NCI-H2227 (cell line): ENCODE measurements around the gene IQCE.
A peak's percentile ranks its signal among the peaks of the same experiment; 100 is the strongest.

ENCODE experiments used
- DNase-seq: peaks from one replicate; lab custom pipeline; 2025; ENCODE audit not compliant: unreplicated experiment; lab: John Stamatoyannopoulos, UW

IQCE gene

DNA sequence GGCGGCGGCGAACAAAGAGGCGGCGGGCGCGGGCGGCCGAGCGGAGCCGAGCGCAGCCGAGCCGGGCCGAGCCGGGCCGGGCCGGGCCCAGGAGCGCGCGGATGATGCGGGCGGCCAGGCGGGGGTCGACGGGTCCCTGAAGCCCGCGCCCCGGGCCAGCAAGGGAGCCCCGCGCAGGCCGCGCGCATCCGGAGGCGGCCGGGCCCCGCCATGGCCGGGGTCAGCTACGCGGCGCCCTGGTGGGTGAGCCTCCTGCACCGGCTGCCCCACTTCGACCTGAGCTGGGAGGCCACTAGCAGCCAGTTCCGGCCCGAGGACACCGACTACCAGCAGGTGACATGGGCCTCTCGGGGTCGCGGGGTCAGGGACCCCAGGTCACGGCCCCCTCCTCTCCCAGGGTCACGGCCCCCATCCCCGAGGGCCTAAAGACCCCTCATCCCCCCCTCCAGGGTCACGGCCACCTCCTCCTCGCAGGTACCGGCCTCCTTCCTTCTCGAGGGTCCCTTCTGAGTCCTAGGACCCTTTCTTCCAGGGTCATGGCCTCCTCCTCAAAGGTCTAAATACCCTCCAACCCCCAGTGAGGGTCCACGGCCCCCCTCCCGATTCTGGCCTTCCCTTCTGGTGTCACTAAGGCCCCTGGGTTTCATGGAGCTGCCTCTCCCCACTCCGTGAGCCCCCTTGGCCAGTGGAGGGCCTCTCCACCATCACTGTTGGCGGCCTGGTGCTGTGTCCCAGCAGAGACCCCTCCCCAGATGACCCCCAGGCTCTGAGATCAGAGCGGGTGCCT is 73.4 kb downstream of the IQCE start, which contains the start of gene TTYH3:
TTYH3 (plus strand) TSS at position 41 of the 787 bp plus-strand sequence; CDS start at position 211, 170 bp downstream.
- peak; percentile 52 for DNase-seq

DNA sequence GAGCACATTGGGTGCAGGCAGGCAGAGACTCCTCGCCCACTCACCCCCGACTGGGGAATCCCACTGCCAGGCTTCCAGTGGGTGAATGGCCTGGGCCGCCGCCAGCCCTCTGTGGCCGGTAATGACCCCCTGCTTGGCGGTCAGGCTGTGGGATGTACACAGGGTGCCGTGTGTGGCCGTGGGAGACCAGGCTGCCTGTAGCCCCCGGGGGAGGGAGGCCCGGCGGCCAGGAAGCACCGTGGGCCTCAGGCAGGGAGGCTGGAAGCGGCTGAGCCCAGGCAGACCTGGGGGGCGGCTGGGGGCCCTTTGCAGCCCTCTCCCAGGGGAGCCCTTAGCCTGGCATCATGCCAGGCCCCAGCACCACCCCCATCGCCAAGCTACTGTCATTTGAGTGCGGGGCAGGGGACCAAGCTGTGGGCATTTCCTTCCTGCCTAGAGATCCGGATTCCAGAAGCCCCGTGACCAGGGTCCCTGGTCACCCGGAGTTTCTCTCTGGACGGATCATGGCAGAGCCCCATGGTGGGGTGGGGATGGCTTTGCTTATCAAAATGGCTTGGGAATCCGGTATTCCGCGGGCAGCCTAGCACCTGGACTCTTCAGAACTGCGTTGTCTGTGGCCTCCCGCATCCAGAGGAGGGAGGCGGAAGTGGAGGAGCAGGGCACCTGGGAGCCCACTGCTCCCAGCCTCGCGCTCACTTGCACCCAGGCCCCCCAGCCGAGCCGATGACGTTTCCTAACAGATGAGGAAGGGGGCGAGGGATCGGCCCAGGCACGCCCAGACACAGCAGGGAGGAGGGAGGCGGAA is 74.2 kb downstream of the IQCE start:
- peak; percentile 65 for DNase-seq

DNA sequence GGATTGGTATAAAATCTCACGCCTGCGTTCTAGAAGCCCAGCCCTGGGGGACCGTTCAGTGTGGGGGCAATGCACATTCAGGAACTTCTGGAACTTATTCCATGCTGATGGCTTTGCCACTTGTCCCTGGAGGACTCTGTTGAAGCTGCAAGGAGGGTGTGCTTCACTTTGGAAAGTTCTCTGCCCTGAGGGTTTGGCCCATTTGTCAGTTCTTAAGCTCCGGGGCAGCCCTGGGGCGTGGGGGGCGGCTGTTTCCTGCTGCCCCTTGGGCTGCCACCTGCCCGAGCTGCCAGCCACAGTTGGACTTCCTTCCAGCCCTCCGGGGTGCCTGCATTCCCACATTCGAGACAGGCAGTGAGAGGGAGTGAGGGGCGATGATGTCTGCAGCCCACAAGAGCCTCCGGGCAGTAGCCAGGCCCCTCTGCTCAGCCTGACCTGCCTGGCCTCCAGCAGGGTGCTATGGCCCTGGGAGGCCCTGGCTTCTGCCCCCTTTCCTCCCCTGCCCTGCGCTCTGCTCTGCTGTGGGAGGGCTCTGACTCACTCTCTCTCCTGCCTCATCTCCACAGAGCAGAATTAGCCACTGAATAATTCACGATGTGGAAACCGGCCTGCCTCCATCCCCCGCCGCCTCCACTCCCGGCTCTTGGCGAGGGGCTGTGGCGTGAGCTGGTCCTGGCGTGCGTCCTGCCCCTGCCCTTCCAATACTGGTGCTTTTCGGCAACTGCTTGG is 74.9 kb downstream of the IQCE start:
- DNase-seq, result peak; percentile 15

DNA sequence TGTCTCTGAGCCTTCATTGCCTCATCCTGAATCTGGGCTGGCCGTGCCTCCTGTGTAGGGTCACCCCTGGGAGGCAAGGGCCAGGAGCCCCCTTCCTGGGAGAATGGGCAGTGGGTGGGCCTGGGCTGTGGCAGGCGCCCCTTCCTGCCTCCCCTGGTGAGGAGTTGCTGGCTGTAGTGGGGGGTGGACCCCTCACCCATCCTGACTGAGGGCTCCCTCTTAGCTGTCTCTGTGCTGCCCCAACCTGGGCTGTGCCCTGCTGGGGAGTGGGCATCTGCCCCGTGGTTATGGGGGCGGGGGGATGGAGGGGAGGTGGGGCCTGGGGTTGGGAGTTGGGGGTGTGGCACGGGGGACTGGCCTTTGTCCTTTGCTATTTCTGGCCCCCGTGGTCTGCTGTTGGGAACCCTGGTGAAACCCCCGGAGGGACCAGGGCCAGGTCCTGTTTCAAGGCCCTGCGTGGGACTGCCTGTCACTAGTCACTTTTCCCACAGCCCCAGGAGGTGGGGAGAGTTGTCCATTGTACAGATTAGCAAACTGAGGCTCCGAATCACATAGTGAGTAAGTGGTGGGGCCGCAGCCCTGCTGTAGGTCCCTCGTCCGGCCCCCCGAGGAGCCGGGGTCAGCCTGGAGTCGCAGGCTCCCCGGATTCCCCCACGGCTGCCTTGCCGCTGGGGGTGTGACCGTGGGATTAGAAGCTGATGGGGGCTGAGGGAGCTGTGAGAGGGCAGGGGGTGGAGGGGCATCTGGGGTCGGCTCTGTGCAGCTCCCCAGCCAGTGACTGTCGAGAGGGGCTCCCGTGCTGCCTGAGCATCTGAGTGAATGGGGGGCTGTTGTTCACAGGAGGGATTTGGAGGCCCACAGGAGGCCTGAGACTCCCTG is 75.7 kb downstream of the IQCE start:
- no peak for DNase-seq

DNA sequence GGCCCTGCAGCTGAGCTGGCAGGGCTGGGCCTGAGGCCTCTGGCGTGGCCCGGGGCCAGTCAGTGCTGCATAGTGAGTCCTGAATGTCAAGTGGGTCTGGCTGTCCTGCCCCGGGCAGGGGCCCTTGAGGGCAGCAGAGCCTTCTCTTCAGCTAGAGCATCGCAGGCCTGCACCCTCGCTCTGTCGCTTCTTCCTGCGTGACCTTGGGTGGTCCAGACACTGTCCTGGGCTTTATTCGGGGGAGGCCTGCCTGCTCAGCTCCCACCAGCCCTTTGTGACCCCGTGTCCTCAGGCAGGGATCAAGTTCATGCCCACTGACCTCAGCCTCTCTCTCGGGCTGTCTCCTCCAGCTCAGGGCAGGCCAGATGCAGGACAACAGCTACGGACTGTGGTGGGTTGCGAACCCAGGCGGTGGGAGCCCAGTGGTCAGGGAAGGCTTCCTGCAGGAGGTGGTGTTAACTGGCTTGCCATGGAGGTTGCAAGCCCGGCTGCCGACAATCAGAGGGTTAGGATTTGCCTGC is 76.4 kb downstream of the IQCE start:
- no peak for DNase-seq

DNA sequence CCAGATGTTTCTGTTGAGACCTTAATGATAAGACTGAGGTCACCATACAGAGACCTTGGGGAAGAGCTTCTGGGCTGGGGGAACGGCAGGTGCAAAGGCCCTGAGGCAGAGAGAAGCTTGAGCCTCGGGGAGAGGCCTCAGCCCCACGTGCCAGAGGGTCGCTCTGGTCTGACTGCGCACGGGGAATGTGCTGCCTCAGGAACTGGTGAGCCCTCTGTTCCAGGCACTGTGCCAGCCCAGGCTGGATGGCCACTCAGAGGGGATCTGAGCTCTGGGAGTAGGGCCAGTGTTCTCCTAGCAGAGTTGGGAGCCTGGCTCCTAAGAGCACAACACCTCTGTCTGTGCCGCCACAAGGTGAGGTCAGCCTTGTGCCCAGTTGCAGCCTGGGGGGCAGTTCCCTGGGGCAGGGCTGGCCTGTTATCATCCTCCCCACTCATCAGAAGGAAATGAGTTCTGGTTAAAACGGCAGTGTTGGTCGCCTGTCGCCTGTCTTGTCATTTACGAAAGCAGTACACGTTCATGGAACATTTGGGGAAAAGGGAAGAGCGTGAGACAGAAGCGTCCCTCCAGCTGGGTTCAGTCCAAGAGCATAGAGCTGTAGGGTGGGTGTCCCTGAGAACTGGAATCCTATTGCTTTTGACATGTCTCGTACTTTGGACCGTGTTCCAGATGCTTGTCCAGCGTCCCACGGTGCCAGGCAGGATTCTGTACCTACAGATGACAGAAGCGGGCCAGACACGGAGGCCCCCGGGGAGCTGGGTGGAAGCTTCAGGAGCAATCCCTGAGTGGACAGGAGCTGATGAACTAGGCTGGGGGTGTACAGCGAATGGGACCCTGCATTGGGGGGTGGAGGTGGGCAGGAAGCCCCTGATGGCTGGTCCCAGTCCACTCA is 77.3 kb downstream of the IQCE start:
- DNase-seq, result no peak

DNA sequence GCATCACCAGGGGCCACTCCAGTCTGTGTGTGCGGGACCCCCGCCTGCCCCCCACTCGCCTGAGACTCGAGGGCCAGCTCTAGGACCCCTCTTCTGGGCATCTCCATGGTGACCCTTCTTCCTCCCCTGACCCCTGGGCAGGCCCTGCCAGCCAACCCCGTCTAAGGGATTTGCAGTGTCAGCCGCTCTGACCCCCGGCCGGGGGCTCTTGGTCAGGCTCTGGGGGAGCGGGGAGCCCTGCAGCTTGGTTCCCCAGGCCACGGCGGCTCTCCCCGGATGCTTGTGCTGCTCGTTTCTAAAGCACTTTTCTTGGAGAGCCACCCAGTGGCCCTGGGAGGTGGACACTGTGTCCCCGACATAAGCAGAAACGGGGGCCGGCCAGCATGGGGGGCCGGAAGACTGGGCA is 78.3 kb downstream of the IQCE start:
- no peak for DNase-seq

DNA sequence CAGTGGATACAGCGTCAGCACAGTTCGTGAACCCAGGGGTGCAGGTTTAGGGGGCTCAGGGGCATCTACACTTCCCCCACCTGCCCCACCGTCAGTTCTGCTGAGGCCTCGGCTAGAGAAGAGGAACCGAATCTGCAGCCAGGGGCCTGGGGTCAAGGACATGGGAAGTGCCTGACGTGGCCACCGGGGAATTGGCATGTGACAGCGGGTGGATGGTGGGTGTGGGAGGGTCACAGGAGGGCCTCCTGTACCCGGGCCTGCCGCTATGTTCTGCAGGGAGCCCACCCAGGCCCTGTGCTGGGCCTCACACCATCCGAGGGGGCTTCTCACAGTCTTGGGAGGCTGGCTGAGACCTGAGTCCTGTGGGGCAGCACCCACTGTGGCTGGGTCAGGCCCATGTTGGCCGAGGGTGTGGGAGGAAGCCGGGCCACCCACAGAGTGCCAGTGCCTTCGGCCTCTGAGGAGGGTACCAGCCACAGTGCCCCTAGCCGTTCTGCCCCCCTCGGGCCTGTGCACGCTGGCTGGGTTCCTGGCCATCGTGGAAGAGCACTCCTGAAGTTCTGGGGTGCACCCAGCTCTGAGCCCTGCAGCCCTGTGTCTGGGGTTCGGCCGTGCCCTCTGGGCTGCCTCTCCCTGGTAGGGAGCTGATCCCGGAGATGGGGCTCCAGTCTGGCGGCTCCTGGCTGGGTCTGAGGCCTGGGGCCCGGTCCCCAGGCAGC is 78.9 kb downstream of the IQCE start:
- no peak for DNase-seq

DNA sequence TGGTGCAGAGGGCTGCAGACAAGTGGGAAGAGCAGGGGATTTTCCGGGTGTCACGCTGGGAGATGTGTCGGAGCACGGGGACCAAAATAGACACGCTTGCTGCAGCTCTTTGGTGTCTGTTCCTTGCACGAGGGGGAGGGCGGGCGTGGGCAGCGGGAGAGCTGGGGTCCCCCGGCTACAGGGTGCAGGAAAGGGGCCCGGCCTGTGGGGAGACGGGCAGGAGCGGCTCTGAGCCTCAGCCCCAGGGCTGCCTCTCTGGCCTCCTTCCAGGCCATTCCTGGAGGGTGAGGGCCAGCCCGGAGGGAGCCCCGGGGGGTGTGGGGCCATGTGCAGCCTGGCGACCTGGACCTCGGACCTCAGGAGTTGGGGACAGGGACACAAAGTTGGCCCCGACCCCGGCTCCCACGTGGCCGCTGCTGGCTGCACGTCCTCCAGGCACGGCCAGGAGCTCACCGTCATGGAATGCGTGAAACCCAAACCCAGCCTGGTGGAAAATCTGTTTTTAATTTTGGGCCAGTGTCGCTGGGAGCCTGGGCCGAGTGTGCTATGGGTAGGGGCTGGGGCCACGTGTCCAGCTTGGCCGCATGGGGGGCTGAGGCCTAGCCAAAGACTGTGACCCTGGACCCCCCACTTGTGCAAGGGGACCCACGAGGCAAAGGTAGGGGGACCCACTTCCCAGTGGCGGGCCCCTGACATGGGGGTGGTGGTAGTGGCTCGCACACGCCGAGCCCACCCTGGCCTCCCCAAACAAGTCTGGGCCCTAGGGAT is 79.6 kb downstream of the IQCE start:
- DNase-seq, result no peak

DNA sequence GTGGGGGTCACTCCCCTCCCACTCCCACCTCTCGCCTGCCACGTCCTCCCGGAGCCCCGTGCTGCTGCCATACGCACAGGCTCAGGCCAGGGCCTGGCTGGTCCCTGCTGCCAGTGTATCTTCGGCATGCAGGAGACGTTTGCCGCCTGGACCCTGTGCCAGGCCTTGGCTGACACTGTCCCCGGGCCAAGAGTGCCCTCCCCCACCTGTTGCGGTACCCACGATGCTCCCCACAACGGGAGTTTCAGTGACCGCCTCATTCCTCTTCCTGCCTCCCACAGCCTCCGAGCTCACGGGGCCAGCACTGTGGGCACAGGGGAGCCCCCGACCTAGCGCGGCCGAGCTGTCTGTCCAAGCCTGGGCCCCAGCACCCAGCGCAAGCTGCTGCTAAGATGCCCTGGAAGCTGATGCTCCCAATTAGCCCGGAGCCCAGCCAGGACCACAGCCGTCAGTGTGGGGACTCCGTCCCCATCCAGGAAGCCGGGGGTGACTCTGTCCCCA is 80.5 kb downstream of the IQCE start:
- no peak for DNase-seq

DNA sequence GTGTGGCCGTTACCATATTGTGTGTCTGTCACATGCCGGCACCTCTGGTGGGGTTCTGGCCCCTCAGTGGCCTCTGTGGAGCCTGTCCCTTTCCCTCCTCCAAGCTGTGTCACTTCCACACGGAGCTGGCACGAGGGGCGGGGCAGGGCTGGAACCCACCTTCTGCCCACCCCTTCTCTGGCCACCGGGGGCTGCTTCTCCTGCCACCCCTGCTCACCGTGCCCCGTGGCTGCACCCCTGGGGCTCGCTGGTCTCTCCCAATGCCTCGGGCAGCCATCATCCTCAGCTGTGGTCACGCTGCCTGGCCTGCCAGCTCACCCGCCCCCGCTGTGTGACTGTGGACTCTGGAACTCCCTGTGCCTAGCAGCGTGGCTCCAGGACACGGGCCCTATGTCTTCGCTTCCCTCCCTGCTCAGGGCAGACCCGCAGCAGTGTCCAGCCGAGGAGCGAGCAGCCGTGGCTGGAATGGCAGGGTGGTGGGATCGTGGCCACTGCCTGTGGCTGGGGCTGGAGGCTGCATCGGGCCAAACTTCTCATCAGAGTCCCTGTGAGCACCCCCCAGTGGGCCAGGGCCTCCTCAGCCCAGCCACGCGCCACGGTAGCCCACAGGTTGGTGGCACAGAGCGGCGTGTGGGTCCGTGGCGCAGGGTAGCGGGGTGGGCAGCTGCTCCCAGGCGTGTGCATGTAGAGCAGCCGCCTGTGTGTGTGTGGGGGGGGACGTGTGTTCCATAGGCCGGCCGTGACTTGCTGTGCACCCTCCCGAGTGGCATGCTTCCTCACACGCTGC is 81.1 kb downstream of the IQCE start:
- DNase-seq, result no peak

DNA sequence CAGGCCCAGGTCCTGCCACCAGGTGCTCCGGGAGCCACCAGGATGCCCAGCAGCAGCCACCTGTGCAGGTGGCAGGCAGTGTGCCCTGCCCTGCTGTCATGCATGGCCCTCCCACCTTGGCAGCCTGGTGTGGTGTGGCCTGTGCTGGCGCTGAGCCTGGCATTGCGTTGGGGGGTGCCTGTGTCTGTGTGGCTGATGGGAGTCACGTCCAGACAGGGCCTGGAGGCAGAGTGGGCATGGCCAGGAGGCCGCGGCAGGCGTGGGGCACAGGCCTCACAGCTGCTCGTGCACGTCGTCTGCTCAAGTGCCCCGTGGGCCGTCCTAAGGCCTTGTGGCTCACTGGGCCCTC is 81.7 kb downstream of the IQCE start:
- DNase-seq, result no peak

DNA sequence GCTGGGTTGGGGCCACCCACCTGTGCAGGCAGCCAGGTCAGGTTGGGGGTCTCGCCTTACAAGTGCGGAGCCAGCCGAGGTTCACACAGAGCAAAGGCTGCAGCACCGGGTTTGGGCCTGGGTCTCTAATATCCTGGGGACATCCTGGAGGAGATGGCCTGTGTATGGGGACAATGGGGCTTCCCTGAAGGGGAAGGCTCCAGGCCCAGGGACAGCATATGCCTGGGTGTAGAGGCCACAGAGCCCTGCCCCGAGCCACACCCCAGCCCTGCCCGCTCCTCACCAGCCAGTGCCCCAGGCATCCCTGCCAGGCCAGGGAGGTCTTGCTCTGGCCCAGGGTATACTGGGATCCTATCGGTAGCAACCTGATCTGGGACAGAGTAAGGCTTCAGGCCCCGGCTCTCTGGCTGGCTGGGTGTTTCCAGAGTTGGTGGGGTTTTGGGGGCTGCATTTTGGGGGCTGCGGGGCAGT is 82.1 kb downstream of the IQCE start:
- DNase-seq, result no peak

DNA sequence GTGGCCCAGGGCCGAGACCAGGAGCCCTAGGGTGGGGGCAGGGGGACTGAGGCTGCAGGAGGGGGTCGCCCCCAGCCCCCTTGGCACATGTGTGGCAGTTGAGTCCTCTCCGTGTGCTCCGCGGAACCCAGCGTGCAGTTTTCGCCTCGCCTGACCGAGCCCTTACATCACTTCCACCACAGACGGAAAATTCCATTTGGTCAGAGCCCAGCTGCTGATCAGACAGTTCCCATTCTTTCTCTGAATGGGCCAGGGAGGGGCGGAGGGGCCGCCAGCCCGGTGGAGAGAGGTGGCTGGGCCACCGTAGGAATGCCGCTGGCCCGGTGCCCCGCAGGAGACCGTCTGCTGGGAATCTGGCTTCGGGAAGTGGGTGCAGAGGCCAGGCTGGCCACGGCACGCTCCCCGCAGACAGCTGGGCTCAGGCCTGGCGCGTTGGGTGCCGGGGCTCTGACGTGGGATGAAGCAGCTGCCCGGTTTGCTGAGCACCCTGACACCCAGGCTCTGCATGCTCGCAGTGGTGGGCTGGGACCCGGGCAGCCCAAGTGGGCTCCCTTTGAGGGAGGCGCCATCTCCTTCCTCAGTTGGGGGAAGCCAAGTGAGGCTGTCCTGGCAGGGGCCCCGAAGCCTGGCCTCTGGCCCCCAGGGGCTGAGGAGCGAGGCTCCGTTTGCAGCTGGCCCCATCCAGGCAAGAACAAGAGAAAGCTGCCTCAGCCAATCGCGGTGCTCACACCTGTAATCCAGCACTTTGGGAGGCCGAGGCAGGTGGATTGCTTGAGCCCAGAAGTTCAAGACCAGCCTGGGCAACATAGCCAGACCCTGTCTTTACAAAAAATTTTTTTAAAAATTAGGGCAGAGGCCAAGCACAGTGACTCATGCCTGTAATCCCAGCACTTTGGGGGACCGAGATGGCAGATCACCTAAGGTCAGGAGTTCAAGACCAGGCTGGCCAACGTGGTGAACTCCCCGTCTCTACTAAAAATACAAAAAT is 82.9 kb downstream of the IQCE start:
- no peak for DNase-seq

DNA sequence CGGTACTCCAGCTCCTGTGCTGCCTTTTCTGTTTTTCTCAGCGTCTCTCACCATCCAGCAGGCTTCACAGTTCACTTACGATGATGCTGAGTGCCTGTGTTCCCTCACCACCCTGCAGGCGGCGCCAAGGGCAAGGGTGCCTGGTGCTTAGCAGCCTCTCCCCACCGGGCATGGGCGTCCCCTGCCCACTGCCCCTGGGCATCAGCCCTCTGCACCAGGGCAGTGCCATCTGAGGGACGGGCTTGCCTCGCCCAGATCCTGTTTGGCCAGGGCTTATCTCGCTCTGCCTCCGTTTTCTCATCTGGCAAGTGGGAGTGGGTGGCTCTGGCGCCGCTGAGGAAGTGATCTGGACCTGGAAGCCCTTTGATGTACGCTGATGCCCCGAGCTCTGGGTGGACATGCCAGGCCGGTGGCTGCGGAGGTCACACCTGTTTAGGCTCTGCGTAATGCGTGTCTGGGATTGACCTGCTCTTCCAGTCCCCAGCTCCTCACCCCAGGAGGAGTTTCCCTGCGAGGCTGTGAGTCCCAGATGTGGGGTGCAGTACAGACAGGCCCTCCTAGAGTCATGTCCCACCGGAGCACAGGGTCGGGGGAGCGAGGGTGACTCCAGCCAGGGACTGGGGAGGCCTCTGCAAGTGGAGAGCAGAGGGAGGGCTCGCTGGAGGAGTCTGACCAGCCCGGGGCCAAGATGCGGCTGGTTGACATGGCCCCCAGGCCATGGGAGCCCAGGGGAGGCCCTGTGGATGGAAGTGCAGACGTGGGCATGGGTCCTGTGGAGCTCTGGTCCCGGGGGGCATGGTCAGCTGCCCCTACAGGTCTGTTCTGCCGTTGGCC is 84.8 kb downstream of the IQCE start:
- no peak for DNase-seq
